NT2/D1 (cell line): ENCODE results near the gene ZDHHC1.

Experiments used
- SUZ12 ChIP-seq: IDR thresholded peaks from 2 replicates; pipeline ENCODE4 v1.6.1; 2011; ENCODE audit not compliant: insufficient read length, insufficient read depth; ENCODE audit errors: extremely low read depth
- YY1 ChIP-seq: IDR thresholded peaks from 2 replicates; pipeline ENCODE4 v1.6.1; 2011; ENCODE audit not compliant: insufficient read length, insufficient read depth
- ZNF274 ChIP-seq: IDR thresholded peaks from 2 replicates; pipeline ENCODE4 v1.6.1; 2011; ENCODE audit warnings: mild to moderate bottlenecking, low read depth, low read length

GRCh38 chr16:67456391-67457081 lies 40.3 kb upstream of the ZDHHC1 start:
- TF ChIP-seq YY1 (no peak), ZNF274 (no peak), SUZ12 (no peak)
